ENCODE results near the gene MACROD2. TPM values are rescaled to one million over a fixed set of nuclear protein-coding genes. Genes with fewer than 3 reads are reported as not detected.
A peak's percentile ranks its signal among the peaks of the same experiment; 100 is the strongest.

Gene MACROD2
- total RNA-seq, 2 donors from 2014 or later = 0.95 to 4.2 TPM

- Histone ChIP-seq H3K4me1 (ENCODE audit: control insufficient read depth in 1 of 2, low read depth in 2 of 2) (no peaks in the 10 kb centered on the region), H3K9me3 (no peaks in the 10 kb centered on the region), H3K27ac (no peak overlapping the region), H3K4me3 (no peak overlapping the region), H3K36me3 (no peaks in the 10 kb centered on the region), H3K27me3 (replicated peaks; ENCODE audit: insufficient read depth) (no peaks in the 10 kb centered on the region)
- no peak for ATAC-seq (ENCODE audit: insufficient number of reproducible peaks, low FRiP score, low read depth)
- no peak for DNase-seq (ENCODE audit: low spot score)
- TF ChIP-seq CTCF (IDR thresholded peaks at IDR 0.05) = peak; percentile 57
Observed at GRCh38 chr20:14055127-14055742, 59.9 kb downstream of the MACROD2 start.

- Histone ChIP-seq H3K9me3 (no peaks in the 10 kb centered on the region), H3K4me1 (ENCODE audit: control insufficient read depth in 1 of 2, low read depth in 2 of 2) (no peaks in the 10 kb centered on the region), H3K36me3 (no peaks in the 10 kb centered on the region), H3K4me3 (no peak overlapping the region), H3K27me3 (replicated peaks; ENCODE audit: insufficient read depth) (no peaks in the 10 kb centered on the region), H3K27ac (no peak overlapping the region)
- TF ChIP-seq CTCF (IDR thresholded peaks at IDR 0.05) = no peak
- no peak for DNase-seq (ENCODE audit: low spot score)
- no peak for ATAC-seq (ENCODE audit: insufficient number of reproducible peaks, low FRiP score, low read depth)
Observed at GRCh38 chr20:14062171-14062570, 66.9 kb downstream of the MACROD2 start.

- H3K36me3 ChIP-seq = no peaks in the 10 kb centered on the region
- H3K4me1 ChIP-seq (ENCODE audit: control insufficient read depth in 1 of 2, low read depth in 2 of 2) = no peaks in the 10 kb centered on the region
- no peak overlapping the region for H3K27ac ChIP-seq
- no peak for TF ChIP-seq CTCF (IDR thresholded peaks at IDR 0.05)
- H3K27me3 ChIP-seq (replicated peaks; ENCODE audit: insufficient read depth) = no peaks in the 10 kb centered on the region
- H3K9me3 ChIP-seq = no peaks in the 10 kb centered on the region
- no peak overlapping the region for H3K4me3 ChIP-seq
- ATAC-seq (ENCODE audit: insufficient number of reproducible peaks, low FRiP score, low read depth) = no peak
- no peak for DNase-seq (ENCODE audit: low spot score)
Observed at GRCh38 chr20:14062786-14063185, 67.5 kb downstream of the MACROD2 start.

GRCh38 chr20:14064333-14064732, 69.0 kb downstream of the MACROD2 start:
- Histone ChIP-seq H3K27ac (no peak overlapping the region), H3K27me3 (replicated peaks; ENCODE audit: insufficient read depth) (no peaks in the 10 kb centered on the region), H3K9me3 (no peaks in the 10 kb centered on the region), H3K4me3 (no peak overlapping the region), H3K4me1 (ENCODE audit: control insufficient read depth in 1 of 2, low read depth in 2 of 2) (no peaks in the 10 kb centered on the region), H3K36me3 (no peaks in the 10 kb centered on the region)
- no peak for TF ChIP-seq CTCF (IDR thresholded peaks at IDR 0.05)
- DNase-seq (ENCODE audit: low spot score) (no peak), ATAC-seq (ENCODE audit: insufficient number of reproducible peaks, low FRiP score, low read depth) (no peak)

GRCh38 chr20:14064921-14065320, 69.6 kb downstream of the MACROD2 start:
- H3K9me3 ChIP-seq = no peaks in the 10 kb centered on the region
- no peaks in the 10 kb centered on the region for H3K36me3 ChIP-seq
- ATAC-seq (ENCODE audit: insufficient number of reproducible peaks, low FRiP score, low read depth) = no peak
- no peak overlapping the region for H3K27ac ChIP-seq
- TF ChIP-seq CTCF (IDR thresholded peaks at IDR 0.05) = no peak
- no peak for DNase-seq (ENCODE audit: low spot score)
- no peaks in the 10 kb centered on the region for H3K27me3 ChIP-seq (replicated peaks; ENCODE audit: insufficient read depth)
- no peaks in the 10 kb centered on the region for H3K4me1 ChIP-seq (ENCODE audit: control insufficient read depth in 1 of 2, low read depth in 2 of 2)
- no peak overlapping the region for H3K4me3 ChIP-seq
